ENCODE measurements around the gene GPANK1.

DNA sequence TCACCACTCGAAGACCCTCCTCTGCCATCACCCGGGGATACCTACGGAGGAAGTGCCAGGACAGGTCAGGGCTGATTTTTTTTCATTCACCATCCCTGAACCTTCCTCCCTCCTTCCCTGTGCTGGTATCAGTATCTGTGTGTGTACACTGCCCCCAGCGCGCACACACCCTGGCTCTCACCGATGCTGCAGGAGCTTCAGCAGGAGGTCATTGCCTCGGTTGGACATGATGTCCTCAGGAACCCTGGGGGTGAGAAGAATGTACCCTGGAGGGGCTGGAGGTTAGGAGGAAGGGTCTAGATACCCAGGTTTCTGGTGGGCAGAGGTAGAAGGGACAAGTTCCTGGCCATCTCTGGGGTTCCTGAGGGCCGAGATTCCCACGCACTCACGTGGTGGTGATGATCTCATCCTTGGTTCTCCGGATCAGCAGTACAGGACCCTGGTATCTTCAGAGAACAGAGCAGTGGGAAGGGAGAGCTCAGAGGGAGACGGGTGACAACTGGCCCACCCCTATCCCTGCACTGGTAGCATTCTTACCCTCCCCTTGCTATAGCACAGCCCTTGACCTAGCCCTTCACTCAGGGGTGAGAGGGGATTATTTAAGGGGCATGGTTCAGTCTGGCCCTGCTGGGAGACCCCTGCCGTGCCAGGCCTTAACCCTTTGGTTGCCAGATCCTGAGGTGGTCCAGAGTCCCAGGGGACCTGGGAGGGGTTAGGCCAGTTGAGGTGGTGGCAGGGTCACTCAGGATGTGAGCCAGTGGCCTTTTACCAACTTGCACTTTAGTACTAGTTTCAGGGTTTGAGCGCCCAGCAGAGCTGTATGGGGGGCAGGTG is 23.3 kb upstream of the GPANK1 start:
- TF ChIP-seq CTCF (conservative IDR thresholded peaks at IDR 0.05 in 1 of 2, IDR thresholded peaks at IDR 0.05 in 1 of 2; ENCODE audit: low read depth in 1 of 2, low read length in 2 of 2) = no peak
- no peak for TF ChIP-seq EZH2 (IDR thresholded peaks at IDR 0.05; ENCODE audit: low read length, missing control alignments)
